Lung microvascular endothelial cell (primary cell): ENCODE results near the gene PPP2R1B. TPM values are rescaled to one million over a fixed set of nuclear protein-coding genes. Genes with fewer than 3 reads are reported as not detected.

ENCODE experiments used
- DNase-seq, 2 donors: peaks; one replicate each; pipeline versions ENCODE4 v3.0.0 to v3.0.0-alpha.2; 2010; ENCODE audit warnings: low read depth in 2 of 2
- total RNA-seq: library from RNA; depleted of rRNA; stranded (reverse); fragments of >200 nt; gene quantifications from 2 replicates; pipeline ENCODE4 v1.2.1, GENCODE V29; 2014

The PPP2R1B gene
- 26.6 and 32.5 TPM in 2 replicates for total RNA-seq

DNA sequence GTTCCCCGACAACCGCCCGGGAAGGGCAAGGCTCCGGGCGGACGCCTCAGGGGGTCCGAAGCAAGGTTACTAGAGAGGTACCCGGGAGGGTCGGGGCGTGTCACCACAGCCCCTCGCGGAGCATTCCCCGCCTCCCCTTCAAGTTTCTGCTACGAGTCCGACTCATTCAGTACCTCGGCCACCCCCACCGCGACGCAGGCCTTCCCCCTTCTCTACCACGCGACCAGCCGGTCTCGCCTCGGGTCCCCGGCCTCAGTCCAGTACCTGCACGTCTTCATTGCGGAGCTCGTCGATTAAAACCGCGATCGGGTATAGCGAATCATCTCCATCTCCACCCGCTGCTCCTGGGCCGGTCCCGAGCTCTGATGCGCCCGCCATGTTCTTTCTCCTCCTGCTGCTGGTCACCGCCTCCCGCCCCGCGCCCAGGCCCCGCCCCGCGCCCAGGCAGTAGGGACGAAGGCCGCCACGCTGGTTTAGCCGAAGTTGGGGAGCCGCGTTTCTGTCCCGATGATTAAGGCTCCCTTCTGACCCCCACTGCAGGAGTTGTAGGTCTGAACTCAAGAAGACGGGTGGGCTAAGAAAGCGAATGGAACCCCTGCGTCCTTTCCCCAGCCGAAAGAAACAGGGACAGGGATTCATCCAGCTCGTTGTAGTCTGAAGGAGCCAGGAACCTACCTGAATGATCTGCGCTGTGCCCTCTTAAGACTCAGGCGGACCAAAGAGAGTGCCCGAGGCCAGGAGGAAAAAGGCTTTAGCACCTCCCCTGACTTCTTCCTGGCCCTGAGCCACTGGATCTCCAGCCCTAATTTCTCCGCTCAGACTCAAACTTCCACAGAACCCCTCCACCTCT lies at the start of gene PPP2R1B:
Gene PPP2R1B, minus strand, starts transcription at position 406 of the 850 bp plus-strand sequence. Its CDS starts 28 bp downstream, at position 378.
- DNase-seq: peak; percentile 65 to 67

DNA sequence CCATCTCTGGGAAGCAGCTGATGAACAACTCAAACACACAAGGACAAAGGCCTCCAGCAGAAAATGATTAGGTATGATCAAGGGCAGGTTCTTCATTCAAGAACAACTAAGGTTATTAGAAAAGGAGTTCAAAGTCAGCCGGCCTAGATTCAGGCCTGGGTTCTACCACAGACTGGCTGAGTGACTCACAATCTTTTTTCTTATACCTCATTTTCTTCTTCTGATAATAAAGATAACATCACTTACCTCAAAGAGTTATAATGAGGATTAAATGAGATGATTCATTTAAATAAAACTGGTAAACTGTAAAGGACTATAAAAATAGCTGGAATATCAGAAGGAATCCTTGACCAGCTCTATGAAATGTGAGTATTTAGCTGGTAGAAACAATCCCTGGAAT lies 49.3 kb upstream of the PPP2R1B start:
- no peak for DNase-seq

DNA sequence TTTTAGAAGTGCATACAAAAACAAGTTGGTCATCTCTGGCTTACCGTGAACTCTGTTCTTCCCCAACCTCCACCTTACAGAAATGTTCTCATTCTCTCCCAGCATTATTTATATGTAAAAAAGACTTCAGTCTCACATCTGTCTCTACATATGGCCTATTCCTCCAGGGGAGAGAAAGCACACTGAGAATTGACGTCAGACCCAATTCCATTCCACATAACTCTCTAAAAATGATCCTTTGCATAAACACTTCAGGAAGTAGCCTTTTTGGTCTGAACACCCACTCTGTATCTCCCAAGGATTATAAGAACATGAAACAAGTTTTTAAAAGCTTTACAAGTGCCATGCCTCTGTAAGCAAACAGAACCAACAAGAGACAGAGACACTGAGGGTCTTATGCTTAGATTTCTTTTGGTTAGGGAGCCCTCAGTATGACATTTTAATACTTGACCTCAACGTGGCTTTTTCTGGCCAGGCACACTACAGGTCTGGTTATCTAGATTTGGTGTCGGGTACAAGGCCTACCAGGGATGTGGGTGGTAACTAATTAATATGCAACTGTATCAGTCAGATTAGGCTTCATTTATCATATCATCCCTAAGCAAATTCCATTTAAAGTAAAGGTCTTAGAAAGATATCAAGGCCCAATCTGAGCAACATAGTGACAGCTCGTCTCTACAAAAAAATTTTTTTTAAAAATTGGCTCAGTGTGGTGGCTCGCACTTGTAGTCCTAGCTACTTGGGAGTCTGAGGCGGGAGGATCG lies 48.5 kb upstream of the PPP2R1B start:
- no peak for DNase-seq

DNA sequence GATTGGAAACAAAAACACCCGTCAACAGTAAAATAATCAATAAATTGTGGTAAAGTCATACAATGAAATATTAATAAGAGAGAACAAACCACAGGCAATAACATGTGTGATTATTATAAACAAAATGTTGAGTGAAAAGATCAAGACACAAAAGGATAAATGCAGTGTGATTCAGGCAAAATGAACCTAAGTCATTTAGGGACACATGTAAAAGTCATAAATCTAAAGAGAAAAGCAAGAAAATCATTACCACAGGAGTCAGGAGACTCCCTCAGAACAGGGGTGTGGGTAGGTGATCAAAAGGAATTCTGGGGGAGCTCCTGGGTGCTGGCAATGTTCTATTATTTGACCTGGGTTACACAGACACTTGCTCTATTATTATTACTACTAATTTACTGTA lies 47.9 kb upstream of the PPP2R1B start:
- no peak for DNase-seq

DNA sequence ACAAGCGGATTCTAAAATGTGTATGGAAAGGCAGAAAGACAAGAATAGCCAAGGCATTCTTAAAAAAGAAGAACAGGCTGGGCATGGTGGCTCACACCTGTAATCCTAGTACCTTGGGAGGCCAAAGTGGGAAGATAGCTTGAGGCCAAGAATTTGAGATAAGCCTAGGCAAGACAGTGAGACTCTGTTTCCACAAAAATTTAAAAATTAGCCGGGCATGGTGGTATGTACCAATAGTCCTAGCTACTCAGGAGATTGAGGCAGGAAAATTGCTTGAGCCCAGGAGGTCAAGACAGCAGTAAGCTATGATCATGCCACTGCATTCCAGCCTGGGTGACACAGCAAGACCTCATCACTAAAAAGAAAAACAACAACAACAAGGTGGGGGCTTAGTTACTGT lies 46.0 kb upstream of the PPP2R1B start:
- no peak for DNase-seq

DNA sequence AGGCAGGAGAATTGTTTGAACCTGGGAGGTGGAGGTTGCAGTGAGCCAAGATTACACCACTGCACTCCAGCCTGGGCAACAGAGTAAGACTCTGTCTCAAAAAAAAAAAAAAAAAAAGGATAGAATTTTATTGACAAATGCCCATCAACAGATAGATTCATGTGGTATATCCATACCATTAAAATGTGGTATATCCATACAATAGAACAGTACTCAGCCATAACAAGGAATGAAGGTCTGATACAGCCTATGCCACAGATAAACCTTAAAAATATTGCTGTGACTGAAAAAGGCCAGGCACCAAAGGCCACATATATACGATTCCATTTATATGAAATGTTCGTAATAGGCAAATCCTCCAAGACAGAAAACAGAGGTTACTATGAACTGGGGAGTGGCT lies 45.3 kb upstream of the PPP2R1B start:
- DNase-seq: no peak

DNA sequence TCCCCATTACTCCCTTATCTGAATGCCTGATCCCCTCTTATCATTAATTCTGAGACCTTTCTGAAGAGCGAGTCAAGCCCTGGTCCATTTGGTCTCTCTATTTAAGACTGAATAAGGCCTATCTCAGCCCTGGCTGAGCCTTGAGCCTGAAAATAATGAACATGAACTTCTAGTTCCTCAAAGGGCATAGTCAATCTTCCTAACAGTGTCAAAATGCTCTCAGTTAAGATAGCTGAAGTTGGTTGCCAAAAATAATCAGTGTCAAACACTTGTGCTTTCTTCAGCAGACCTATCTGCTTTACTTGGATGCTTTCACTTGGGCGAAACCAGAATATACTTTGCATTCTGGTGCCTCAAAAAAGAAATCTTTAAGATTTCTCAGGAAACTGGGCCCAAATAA lies 42.6 kb upstream of the PPP2R1B start:
- DNase-seq: no peak

DNA sequence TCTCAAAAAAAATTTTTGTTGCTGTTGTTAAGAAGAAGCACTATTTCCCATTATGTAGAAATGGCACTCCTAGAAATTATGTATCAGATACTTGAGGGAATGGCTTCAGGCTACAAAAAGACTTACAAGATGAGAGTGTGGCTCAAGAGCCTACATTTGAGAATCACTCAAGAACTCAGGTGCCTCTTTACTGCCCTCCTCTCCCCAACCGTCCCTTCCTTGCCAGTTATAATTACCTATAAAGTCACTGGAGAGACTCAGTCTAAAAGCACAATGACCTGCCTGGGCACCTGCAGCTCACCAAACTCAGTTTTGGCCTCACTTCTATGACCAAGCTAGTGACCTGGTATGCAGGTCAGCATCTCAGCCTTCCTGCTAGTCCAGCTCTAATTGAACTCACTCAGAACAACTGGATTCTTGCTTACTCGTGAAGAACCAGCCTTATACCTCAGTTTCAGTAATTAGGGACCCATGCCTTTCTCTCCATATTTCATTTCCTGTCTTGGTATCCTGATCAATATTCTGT lies 41.9 kb upstream of the PPP2R1B start:
- DNase-seq: no peak

DNA sequence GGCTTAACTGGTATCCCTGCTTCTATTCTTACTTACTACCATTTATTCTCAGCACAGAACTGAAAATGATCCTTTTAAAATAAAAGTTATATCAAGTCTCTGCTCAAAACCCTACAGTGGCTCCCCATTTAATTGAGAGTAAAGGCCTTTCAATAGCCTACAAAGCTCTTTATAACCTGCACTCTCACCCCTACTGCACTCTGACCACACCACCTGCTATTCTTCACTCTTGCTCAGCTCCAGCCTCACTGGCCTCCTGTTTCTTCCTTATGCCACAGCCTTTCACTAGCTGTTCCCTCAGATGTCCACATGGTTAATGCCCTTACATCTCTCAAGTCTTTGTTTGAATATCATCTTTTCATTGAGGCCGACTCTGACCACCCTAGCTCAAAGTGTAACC lies 40.9 kb upstream of the PPP2R1B start:
- no peak for DNase-seq

DNA sequence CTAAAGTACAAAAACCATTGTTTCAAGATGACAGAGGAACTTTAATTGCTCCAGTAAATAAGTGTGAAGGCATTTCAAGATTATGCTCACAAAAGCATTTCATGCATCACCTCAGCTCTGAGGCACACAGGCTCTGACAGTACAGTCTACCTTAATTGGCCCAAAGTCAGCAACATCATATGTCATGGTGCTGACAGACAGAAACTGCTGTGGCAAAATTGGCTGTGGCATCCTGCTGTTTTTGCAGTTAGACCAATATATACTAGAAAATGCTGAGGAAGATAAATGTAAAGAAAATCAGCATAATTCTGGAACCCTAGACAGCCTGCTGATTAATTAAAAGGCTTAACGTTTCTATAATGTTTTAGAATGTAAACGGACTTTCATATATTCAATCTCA lies 34.9 kb upstream of the PPP2R1B start:
- peak in 1 of 2 donors; percentile 55 for DNase-seq

DNA sequence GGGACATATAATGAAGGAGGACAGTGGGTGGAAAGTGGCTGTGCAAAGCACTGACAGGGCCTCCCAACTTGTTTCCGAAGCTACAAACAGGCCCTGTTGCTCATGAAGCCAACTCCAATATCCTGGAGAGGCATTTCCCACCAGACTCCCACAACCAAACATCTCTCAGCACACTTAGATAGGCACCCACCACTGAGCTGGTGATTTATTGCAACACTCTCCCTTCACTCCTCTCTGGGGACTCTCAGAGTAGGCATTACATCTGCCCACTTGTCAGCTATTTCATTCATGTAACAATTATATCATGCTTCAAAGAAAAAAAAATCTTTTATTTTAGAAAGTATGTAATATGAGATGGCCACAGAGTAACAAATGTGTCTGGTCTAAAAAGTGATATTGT lies 32.1 kb upstream of the PPP2R1B start:
- no peak for DNase-seq

DNA sequence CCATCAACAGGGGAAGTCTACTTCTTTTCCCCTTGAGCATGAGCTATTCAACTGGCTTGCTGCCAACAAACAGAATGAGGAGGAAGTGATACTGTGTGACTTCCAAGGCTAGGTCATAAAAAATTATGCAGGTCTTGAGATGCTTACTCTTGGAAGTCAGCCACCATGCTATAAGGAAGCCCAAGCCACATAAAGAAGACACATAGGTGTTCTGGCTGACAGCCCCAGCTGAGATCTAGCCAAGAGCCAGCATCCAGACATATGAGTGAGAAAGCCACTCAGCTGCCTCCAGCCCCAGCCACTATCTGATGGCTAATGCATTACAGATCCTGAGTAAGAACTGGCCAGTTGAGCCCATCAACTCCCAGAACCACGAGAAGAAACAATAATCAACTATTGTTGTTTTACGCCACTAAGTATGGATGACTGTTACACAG lies 31.0 kb upstream of the PPP2R1B start:
- peak in 1 of 2 donors; percentile 80 for DNase-seq

DNA sequence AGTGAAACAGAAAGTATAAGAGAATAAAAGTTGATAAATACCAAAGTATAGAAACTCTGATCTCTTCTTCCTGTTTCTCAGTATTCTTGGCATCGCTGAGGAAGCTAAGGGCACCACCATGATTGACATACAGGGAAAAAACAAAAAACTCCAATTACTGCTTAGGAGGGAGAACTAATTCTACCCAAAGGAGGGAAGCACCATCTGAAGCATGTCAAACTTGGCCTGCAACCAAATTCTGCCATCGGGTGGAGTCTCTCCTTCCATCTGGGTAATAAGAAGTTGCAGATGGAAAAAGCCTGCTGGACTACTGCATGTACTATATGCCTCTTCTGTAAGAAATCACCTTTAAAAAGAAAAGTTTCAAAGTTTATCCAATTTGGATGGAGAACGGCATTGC lies 30.5 kb upstream of the PPP2R1B start:
- peak in 1 of 2 donors; percentile 39 for DNase-seq

DNA sequence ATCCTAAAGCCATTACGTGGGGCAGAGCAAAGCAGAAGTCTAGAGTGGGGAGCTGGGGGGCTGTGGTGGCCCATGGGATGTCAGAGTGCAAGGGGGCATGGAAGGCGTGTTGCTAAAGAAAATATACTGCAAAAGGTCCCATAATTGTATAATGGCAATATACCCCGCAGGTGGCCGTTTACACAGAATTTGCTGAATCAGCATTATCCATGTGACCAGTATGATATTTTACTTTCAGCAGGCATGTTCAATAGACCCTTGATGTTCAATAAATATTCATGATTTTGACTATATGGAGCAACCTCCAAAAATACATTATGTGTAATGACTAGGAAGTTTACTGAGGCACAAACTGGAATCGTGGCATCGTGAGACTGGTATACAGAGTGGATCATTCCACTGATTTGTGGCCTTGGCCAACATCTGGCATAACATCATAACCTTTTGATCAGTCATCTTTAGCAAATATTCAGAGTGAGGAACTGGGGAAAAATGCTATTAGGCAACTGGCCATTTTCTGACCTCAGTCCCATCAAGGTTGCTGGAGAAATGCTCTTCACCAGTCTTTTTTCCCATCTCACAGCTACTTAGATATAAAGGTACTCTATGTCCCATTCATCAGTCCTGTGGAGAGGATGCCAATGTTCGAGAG lies 29.3 kb upstream of the PPP2R1B start:
- no peak for DNase-seq

DNA sequence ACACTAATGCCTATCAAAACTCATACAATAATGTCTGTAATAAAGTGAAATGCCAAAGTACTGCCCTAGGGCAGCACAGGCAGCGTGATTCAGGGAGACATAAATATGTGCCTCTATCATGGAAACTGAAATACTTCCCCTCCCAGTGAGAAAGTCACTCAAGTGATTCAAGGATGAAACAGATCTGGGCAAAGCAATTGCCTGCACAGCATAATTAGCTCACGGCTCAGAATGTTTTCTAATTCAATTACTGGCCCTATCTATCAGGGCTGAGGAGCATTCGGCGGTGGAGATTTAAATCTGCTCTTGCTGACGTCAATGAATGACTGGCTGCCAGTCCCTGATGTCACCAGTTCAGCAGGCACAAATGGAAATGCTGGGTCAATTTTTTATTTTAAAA lies 27.7 kb upstream of the PPP2R1B start:
- DNase-seq: no peak

DNA sequence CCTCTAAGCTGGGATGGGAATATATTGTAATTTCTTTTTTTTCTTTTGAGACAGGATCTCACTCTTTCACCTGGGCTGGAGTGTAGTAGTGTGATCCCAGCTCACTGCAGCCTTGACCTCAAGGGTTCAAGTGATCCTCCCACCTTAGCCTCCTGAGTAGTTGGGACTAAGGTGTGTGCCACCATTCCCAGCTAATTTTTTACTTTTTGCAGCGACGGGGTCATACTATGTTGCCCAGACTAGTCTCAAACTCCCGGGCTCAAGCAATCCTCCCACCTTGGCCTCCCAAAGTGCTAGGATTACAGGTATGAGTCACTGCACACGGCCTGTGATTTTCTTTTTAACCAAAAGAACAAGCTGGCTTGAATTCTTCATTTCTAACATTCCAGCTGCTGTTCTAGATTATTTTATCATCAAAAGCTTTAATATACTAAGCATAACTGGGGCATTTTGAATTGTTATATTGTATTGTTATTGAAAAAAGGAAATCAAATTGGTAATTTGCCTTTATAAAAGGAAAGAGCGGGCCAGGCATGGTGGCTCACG lies 26.8 kb upstream of the PPP2R1B start:
- no peak for DNase-seq

DNA sequence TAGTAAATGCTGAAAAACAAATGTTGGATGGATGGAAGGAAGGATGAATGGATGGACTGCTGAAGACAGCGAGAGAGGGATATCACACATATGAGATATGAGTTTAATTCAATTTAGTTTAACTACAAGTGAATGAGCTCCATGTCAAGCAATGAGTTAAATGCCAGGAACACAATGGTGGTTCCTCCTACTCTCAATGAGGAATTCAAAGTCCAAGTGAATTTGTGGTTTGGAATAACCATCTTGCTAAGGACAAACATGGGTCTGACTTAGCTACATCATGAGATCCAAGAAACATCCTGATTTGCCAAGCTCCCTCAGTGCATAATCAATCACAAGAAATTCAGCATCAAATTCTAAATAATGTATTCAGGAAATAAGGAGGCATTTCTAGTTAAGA lies 26.1 kb upstream of the PPP2R1B start:
- no peak for DNase-seq

DNA sequence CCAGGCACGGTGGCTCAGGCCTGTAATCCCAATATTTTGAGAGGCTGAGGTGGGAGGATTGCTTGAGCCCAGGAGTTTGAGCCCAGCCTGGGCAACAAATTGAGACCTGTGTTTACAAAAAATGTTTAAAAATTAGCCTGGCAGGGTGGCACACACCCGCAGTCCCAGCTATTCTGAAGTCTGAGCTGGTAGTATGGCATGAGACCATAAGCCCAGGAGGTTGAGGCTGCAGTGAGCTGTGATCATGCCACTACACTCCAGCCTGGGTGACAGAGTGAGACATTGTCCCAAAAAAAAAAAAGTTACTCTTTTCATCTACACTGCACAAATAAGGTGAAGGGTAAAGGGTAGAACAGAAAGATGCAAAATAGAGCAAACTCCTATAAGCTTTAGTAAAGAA lies 22.3 kb upstream of the PPP2R1B start:
- no peak for DNase-seq

DNA sequence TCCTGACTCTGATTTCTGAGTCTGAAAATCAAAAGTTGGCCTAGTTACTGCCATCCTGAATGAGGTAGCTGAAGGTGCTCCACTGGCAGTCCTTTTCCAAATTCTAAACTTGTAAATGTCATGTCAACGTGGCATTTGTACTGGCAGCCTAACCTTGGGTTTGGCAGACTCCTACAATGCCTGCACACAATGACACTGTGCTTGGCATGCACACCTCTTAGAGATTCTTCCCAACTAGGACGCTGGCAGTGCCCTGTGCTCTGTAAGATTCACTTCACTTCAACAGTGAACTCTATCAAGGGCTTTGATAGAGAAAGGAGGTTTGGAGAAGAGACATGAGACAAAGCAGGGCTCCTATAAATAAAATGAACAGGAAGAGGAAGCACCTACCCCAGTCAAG lies 21.9 kb upstream of the PPP2R1B start:
- no peak for DNase-seq

DNA sequence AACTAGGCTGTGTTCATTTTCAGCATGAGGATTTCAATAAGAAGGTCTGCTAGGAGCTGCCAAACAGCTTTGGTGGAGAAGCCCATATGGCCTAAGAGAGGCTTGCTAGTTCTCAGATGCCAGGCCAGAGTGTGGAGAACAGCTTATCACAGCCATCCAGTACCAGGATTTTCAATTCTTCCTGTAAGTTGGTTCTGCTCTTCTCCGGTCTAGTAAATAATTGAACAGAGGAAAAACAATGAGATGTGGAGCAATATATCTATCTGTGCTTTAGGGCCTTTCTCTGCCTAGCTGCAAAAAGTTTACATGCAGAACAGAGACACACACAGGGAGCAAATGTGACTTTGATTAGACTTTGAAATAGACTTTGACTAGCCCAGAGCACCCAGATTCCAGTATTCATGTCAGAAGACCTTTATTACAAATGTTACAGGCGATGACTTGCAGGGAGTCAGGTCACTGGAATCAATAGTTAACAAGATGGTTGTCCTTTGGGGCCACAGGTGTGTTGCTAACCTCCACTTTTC lies 19.8 kb upstream of the PPP2R1B start:
- DNase-seq: no peak

DNA sequence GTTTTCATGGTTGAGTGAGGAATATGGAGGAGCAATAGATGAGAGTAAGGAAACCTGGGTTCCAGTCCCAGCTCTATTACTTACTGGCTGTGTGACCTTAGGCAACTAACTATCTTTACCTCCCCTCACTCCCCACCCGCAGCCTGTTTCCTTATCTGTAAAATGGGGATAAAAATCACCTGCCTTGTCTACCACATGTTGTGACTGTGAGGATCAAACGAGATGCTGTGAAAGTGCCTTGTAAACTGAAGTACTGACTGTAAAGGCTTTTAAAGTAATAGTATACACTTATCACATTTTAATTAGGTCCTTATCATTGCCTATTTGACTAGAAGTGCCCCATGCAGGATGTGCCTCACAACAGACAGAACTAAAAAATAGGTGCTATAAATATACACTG lies 18.9 kb upstream of the PPP2R1B start:
- DNase-seq: no peak
